CD14-positive monocyte (primary cell): ENCODE data around the gene CCDC141. TPM values are rescaled to one million over a fixed set of nuclear protein-coding genes. Genes with fewer than 3 reads are reported as not detected.
A peak's percentile ranks its signal among the peaks of the same experiment; 100 is the strongest.

ENCODE experiments used
- DNase-seq, 3 donors: peaks; one replicate each; pipeline ENCODE4 v3.0.0-alpha.2; 2011 to 2022
- H2AFZ ChIP-seq: 2 replicates; pipeline ENCODE4 v1.6.0; 2012; ENCODE audit warnings: mild to moderate bottlenecking, low read depth, low read length, inconsistent platforms; ENCODE audit not compliant: insufficient read depth, poor library complexity, severe bottlenecking
- H3K27ac ChIP-seq, 2 donors: 1 replicate in 1 of 2; 2 replicates in 1 of 2; pipeline ENCODE4 v1.5.1; 2012 to 2013; ENCODE audit warnings: low read length in 2 of 2, control low read depth in 1 of 2, inconsistent platforms in 1 of 2, low read depth in 1 of 2, mild to moderate bottlenecking in 1 of 2
- H3K27me3 ChIP-seq, 2 donors: one replicate each; pipeline versions ENCODE4 v1.6.0 to v1.6.1; 2011 to 2013; ENCODE audit warnings: low read length in 2 of 2; ENCODE audit not compliant: control insufficient read depth in 2 of 2, insufficient read depth in 2 of 2
- H3K36me3 ChIP-seq, 2 donors: replicated peaks in 1 of 2; 1 replicate in 1 of 2; 2 replicates in 1 of 2; pipeline versions ENCODE4 v1.5.1 to v1.6.1; 2012 to 2013; ENCODE audit warnings: low read length in 2 of 2, control low read depth in 1 of 2, inconsistent platforms in 1 of 2, mild to moderate bottlenecking in 1 of 2; ENCODE audit not compliant: insufficient read depth in 2 of 2, control insufficient read depth in 1 of 2
- H3K4me1 ChIP-seq, 2 donors: 1 replicate in 1 of 2; 2 replicates in 1 of 2; pipeline versions ENCODE4 v1.5.1 to v1.6.1; 2012 to 2013; ENCODE audit warnings: low read length in 2 of 2, control low read depth in 1 of 2, inconsistent platforms in 1 of 2, mild to moderate bottlenecking in 1 of 2, moderate library complexity in 1 of 2; ENCODE audit not compliant: insufficient read depth in 2 of 2, control insufficient read depth in 1 of 2
- H3K4me2 ChIP-seq: replicated peaks from 2 replicates; pipeline ENCODE3; 2012; ENCODE audit warnings: low read length, moderate library complexity, mild to moderate bottlenecking; ENCODE audit not compliant: poor library complexity, severe bottlenecking; ENCODE audit errors: extremely low read depth
- H3K4me3 ChIP-seq, 3 experiments: fragments of 200-600 bp in 1 of 3; sonication (generic) in 1 of 3; replicated peaks in 1 of 3; 1 replicate in 2 of 3; 2 replicates in 1 of 3; pipeline ENCODE4 v1.5.1; 2011 to 2013; ENCODE audit warnings: low read length in 3 of 3, mild to moderate bottlenecking in 3 of 3, control low read depth in 2 of 3, low read depth in 2 of 3, inconsistent platforms in 1 of 3, moderate library complexity in 1 of 3
- H3K79me2 ChIP-seq: 2 replicates; pipeline ENCODE4 v1.6.0; 2012; ENCODE audit warnings: mild to moderate bottlenecking, control low read depth, inconsistent platforms, low read length, moderate library complexity; ENCODE audit not compliant: insufficient read depth
- H3K9ac ChIP-seq: 2 replicates; pipeline ENCODE4 v1.6.0; 2017; ENCODE audit warnings: low read length, mild to moderate bottlenecking; ENCODE audit not compliant: insufficient read depth, poor library complexity, severe bottlenecking
- H3K9me3 ChIP-seq, 2 donors: replicated peaks in 1 of 2; 1 replicate in 1 of 2; 2 replicates in 1 of 2; pipeline versions ENCODE4 v1.5.1 to v1.6.1; 2012 to 2013; ENCODE audit warnings: low read length in 2 of 2, control low read depth in 1 of 2; ENCODE audit not compliant: control insufficient read depth in 1 of 2, insufficient read depth in 1 of 2
- H4K20me1 ChIP-seq: 2 replicates; pipeline ENCODE4 v1.6.0; 2012; ENCODE audit warnings: mild to moderate bottlenecking, low read length, control low read depth, moderate library complexity; ENCODE audit not compliant: insufficient read depth
- H3K27ac Mint-ChIP-seq, 7 donors: one replicate each; pipeline ENCODE4 v1.8.0; 2020; ENCODE audit warnings: mild to moderate bottlenecking in 7 of 7, mixed read lengths in 7 of 7, moderate library complexity in 6 of 7, inconsistent platforms in 2 of 7
- H3K27me3 Mint-ChIP-seq, 3 donors: one replicate each; pipeline ENCODE4 v1.8.0; 2021 to 2022; ENCODE audit warnings: low read depth in 3 of 3, mild to moderate bottlenecking in 3 of 3, mixed read lengths in 3 of 3, moderate library complexity in 3 of 3, inconsistent platforms in 1 of 3
- H3K36me3 Mint-ChIP-seq, 2 donors: one replicate each; pipeline ENCODE4 v1.8.0; 2020; ENCODE audit warnings: mixed read lengths in 2 of 2, inconsistent platforms in 1 of 2, mild to moderate bottlenecking in 1 of 2
- H3K4me1 Mint-ChIP-seq: one replicate; pipeline ENCODE4 v1.8.0; 2020; ENCODE audit warnings: mild to moderate bottlenecking, mixed read lengths
- H3K4me3 Mint-ChIP-seq, 2 donors: one replicate each; pipeline ENCODE4 v1.8.0; 2020; ENCODE audit warnings: mild to moderate bottlenecking in 2 of 2, mixed read lengths in 2 of 2, moderate library complexity in 1 of 2
- H3K9me3 Mint-ChIP-seq, 7 donors: one replicate each; pipeline ENCODE4 v1.8.0; 2020 to 2022; ENCODE audit warnings: mixed read lengths in 7 of 7, mild to moderate bottlenecking in 6 of 7, moderate library complexity in 6 of 7, inconsistent platforms in 2 of 7
- CTCF ChIP-seq: fragments of 200-600 bp; IDR thresholded peaks from one replicate; pipeline ENCODE4 v1.8.0; 2022; ENCODE audit warnings: antibody characterized with exemption, mild to moderate bottlenecking
- WGBS: methylation state at CpG from one replicate; pipeline ENCODE4 v1.1.5; 2013; ENCODE audit warnings: missing lambda C conversion rate; ENCODE audit not compliant: insufficient coverage; 5-methylcytosine and 5-hydroxymethylcytosine counted together
- intact Hi-C, 2 donors: fragments of 100-400 bp; cut with micrococcal nuclease; formaldehyde crosslinking; loops; one replicate each; pipeline versions ENCODE4 v1.15.0 to v1.15.1; 2023
- polyA minus RNA-seq: library from RNA; depleted of rRNA, polyadenylated mRNA; stranded (reverse); fragments of >200 nt; gene quantifications from 2 replicates; pipeline ENCODE4 v1.2.3, GENCODE V29; 2012
- polyA plus RNA-seq, 3 donors: library from polyadenylated mRNA; depleted of rRNA in 1 of 3; unstranded in 2 of 3; stranded (reverse) in 1 of 3; fragments of 300-500 nt in 2 of 3; fragments of >200 nt in 1 of 3; fragmentation: Illumina TruSeq in 2 of 3; gene quantifications; 1 replicate in 2 of 3; 2 replicates in 1 of 3; pipeline ENCODE4 v1.2.3, GENCODE V29; 2012 to 2021
- total RNA-seq, 12 experiments: library from RNA in 1 of 12; stranded (reverse) in 1 of 12; fragments of 120-200 nt in 1 of 12; gene quantifications; one replicate each; pipeline ENCODE4 v1.2.4 and lab custom pipeline; 2013 to 2026; ENCODE audit warnings: mixed read lengths in 6 of 12, inconsistent platforms in 1 of 12

CCDC141 gene
- 0.52 TPM for total RNA-seq (2013)
- polyA plus RNA-seq, result not detected
- polyA minus RNA-seq, result under 0.01 TPM in 1 of 2 replicates, not detected in the other
- total RNA-seq (lab: John Stamatoyannopoulos, UW), result 0 to 5.7 (median 0.17) reads per million in 11 experiments

- Histone ChIP-seq H3K79me2 (no peaks in the 10 kb centered on the region), H3K9me3 (no peaks in the 10 kb centered on the region), H3K4me3 (peak within 1 kb of the TSS in 2 of 3 experiments; percentile 27 to 48), H3K27me3 (no peaks in the 10 kb centered on the region), H2AFZ (peak within 1 kb of the TSS; percentile 74), H3K4me2 (peak within 1 kb of the TSS; percentile 52), H3K27ac (no peak within 1 kb of the TSS), H3K36me3 (no peaks in the 10 kb centered on the region), H3K9ac (peak within 1 kb of the TSS; percentile 25), H4K20me1 (no peaks in the 10 kb centered on the region), H3K4me1 (no peaks in the 10 kb centered on the region)
- no peak for TF ChIP-seq CTCF
- intact Hi-C loops, result no loop called here
- Mint-ChIP-seq H3K36me3 (no peaks in the 10 kb centered on the region), H3K27ac (peak within 1 kb of the TSS in 1 of 7 donors; percentile 58), H3K4me1 (peaks cover 15% of the 10 kb centered on the region), H3K4me3 (peak within 1 kb of the TSS; percentile 65 to 87), H3K9me3 (no peaks in the 10 kb centered on the region), H3K27me3 (peaks cover 0 to 2% (median 0%) of the 10 kb centered on the region in 3 donors)
- 0% methylated on average over 11 of the region's 12 CpGs for WGBS
- peak in 1 of 3 donors; percentile 4 for DNase-seq
These were observed at the start of gene CCDC141 for GRCh38 chr2:179049546-179050311. CCDC141 (minus strand) TSS chr2:179050137; CDS start chr2:179049941, 196 bp downstream.

- H3K4me2 ChIP-seq, result no peak overlapping the region
- H3K9ac ChIP-seq, result no peak overlapping the region
- Mint-ChIP-seq H3K9me3 (peaks cover 0 to 5% (median 2%) of the 10 kb centered on the region in 7 donors), H3K4me3 (no peak overlapping the region), H3K4me1 (peaks cover 7% of the 10 kb centered on the region), H3K36me3 (peaks cover 0 to 5% of the 10 kb centered on the region in 2 donors), H3K27ac (no peak overlapping the region), H3K27me3 (peaks cover 0 to 2% (median 0%) of the 10 kb centered on the region in 3 donors)
- no peaks in the 10 kb centered on the region for H3K27me3 ChIP-seq
- no peaks in the 10 kb centered on the region for H3K4me1 ChIP-seq
- H4K20me1 ChIP-seq, result no peaks in the 10 kb centered on the region
- no peak overlapping the region for H2AFZ ChIP-seq
- H3K9me3 ChIP-seq, result no peaks in the 10 kb centered on the region
- intact Hi-C loops, result no loop called here
- no peak overlapping the region for H3K27ac ChIP-seq
- no peak for DNase-seq
- no peak for TF ChIP-seq CTCF
- no peaks in the 10 kb centered on the region for H3K79me2 ChIP-seq
- no CpG with 5 or more reads among the region's 4 CpGs for WGBS
- H3K36me3 ChIP-seq, result no peaks in the 10 kb centered on the region
- H3K4me3 ChIP-seq, result no peak overlapping the region
These were observed 48.2 kb upstream of the CCDC141 start for GRCh38 chr2:179098080-179098689.
